Epithelial cell of proximal tubule (primary cell): ENCODE data around the gene PDE1C. TPM values are rescaled to one million over a fixed set of nuclear protein-coding genes. Genes with fewer than 3 reads are reported as not detected.
A peak's percentile ranks its signal among the peaks of the same experiment; 100 is the strongest.

Source experiments
- DNase-seq: peaks from one replicate; pipeline ENCODE4 v3.0.0-alpha.2; 2011; ENCODE audit warnings: low read depth
- H3K4me3 ChIP-seq: 2 replicates; pipeline ENCODE4 v1.5.1; 2011; ENCODE audit warnings: low read depth, mild to moderate bottlenecking, low read length
- CTCF ChIP-seq: conservative IDR thresholded peaks from 2 replicates; pipeline ENCODE4 v1.5.1; 2012; ENCODE audit warnings: low read depth, mild to moderate bottlenecking, low read length
- total RNA-seq: library from RNA; depleted of rRNA; stranded (reverse); fragments of >200 nt; gene quantifications from 2 replicates; pipeline ENCODE4 v1.2.3, GENCODE V29; 2015

PDE1C gene
- total RNA-seq, 1 donor from 2014 or later = 5.9 TPM

- no peak for DNase-seq
- H3K4me3 ChIP-seq = no peak overlapping the region
- TF ChIP-seq CTCF = no peak
Observed at GRCh38 chr7:32047801-32048200, 22.4 kb downstream of the PDE1C start.

GRCh38 chr7:32047075-32047474 lies 23.1 kb downstream of the PDE1C start:
- H3K4me3 ChIP-seq = no peak overlapping the region
- no peak for DNase-seq
- no peak for TF ChIP-seq CTCF

GRCh38 chr7:32045228-32045627 lies 25.0 kb downstream of the PDE1C start:
- no peak overlapping the region for H3K4me3 ChIP-seq
- no peak for DNase-seq
- TF ChIP-seq CTCF = no peak

GRCh38 chr7:32044739-32045138 lies 25.5 kb downstream of the PDE1C start:
- H3K4me3 ChIP-seq = no peak overlapping the region
- no peak for TF ChIP-seq CTCF
- DNase-seq = no peak

GRCh38 chr7:32043688-32044087 lies 26.5 kb downstream of the PDE1C start:
- no peak overlapping the region for H3K4me3 ChIP-seq
- peak; percentile 93 for DNase-seq

GRCh38 chr7:32042900-32043299 lies 27.3 kb downstream of the PDE1C start:
- no peak overlapping the region for H3K4me3 ChIP-seq
- DNase-seq = no peak
- TF ChIP-seq CTCF = no peak

More at GRCh38 chr7:32043688-32044087, 26.5 kb downstream of the PDE1C start:
- no peak for TF ChIP-seq CTCF

- TF ChIP-seq CTCF = no peak
- no peak for DNase-seq
- no peak overlapping the region for H3K4me3 ChIP-seq
Observed at GRCh38 chr7:32039000-32039756, 31.0 kb downstream of the PDE1C start.
